Renal cortex interstitium (tissue), 15 donors: ENCODE data around the gene STEAP1B. TPM values are rescaled to one million over a fixed set of nuclear protein-coding genes. Genes with fewer than 3 reads are reported as not detected.
"Not testable (repeated sequence)": the region's sequence is repeated elsewhere in the genome, so short reads cannot be mapped to it uniquely, and the experiment has no call there.

Experiments
- DNase-seq, 11 donors: peaks; one replicate each; pipeline ENCODE4 v3.0.0-alpha.2; 2013; ENCODE audit warnings: low read depth in 9 of 11, low spot score in 4 of 11; ENCODE audit errors: extremely low read depth in 1 of 11
- long read RNA-seq, 16 experiments: transcript quantifications; one replicate each; lab custom pipeline, GENCODE V29; 2026
- polyA plus RNA-seq, 3 donors: library from polyadenylated mRNA; unstranded; fragments of 120-200 nt; gene quantifications; one replicate each; pipeline ENCODE4 v1.2.1, GENCODE V29; 2013; ENCODE audit not compliant: insufficient read length in 3 of 3

The STEAP1B gene
- 1 to 10 TPM; 1.1 to 1.8 (median 1.3) TPM for polyA plus RNA-seq
- long read RNA-seq, donor 1, result 0 reads
- long read RNA-seq, donor 2, result 0 reads
- long read RNA-seq, donor 3, partial matches to known transcripts, result 0 of 1 reads
- long read RNA-seq, donor 3, other reads (novel, unspliced or antisense), result 0 of 1 reads
- long read RNA-seq, donor 4, result 0 reads
- long read RNA-seq, donor 5, result 0 reads
- long read RNA-seq, donor 6, result 0 reads
- long read RNA-seq, donor 7, result 0 reads
- long read RNA-seq, donor 8, result 0 reads
- long read RNA-seq, donor 9, result 0 reads
- long read RNA-seq, donor 10, result 0 reads
- long read RNA-seq, donor 11, result 0 reads
- long read RNA-seq, donor 12, result 0 reads
- long read RNA-seq, donor 13, result 0 reads
- long read RNA-seq, donor 14, result 0 reads
- long read RNA-seq, donor 15, result 0 reads
- long read RNA-seq, donor 16, partial matches to known transcripts, result 0 of 1 reads
- long read RNA-seq, donor 16, other reads (novel, unspliced or antisense), result 0 of 1 reads

DNA sequence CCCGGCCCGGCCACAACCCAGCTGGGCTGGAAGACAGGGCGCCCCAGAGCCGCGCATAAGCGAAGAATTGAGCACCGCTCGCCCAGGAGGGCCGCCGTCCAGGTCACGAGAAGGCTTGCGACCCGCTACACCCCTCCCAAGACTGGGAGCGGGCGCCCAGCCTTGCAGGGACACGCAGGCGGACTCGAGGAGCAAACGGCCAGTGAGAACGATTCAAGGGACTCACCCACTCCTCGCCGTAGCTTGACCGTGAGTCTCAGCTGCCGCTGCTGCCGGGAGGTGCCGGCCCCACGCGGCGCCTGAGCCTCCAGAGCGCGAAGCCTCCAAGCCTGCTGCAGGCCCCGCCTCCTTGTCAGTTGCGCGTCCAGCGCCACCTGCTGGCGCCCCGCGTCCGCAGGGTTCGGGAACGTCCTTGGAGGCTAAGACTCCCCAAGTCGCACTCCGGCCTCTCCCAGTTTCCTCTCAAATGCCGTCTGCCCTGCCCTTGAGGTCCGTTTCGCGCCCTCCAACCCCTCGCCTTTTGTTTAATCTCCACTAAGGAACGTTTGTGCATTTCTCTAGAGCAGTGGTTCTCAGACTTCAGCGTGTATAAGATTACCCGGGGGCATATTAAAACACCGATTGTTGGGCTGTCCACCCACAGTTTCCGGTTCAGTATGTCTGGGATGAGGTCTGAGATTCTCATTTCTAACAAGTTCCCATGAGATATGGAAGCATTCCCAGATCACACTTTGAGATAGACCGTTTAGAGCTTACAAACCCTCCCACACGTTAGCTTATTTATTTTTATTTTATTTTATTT is at the start of gene STEAP1B:
TSS of gene STEAP1B (minus strand) at position 301 of the 802 bp plus-strand sequence. CDS start 5,333 bp downstream, outside the sequence.
- DNase-seq, result peak; percentile 69 to 85 (median 76)

GRCh38 chr7:22549051-22549450 is 49.1 kb upstream of the STEAP1B start:
- DNase-seq, result no peak

GRCh38 chr7:22548313-22548712 is 48.3 kb upstream of the STEAP1B start:
- no peak for DNase-seq

DNA sequence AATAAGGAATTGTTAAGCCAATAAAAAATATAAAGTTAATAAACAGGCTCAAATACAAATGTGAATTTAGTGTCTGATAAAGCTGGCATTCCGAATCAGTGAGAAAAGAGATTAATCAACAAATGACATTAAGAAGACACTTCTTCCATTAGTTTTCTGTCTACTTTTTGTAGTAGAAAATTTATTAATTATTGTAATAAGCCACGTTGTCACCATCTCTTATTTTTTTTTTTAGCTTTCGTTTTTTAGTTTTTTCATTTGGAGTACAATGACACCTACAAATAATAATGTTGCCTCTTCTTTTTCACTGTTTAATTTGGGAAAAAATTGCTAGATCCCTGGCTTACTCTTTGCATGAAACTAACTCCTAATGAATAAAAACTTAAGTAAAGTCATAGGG is 46.8 kb upstream of the STEAP1B start:
- DNase-seq, result no peak

GRCh38 chr7:22545529-22545928 is 45.5 kb upstream of the STEAP1B start:
- peak in 1 of 11 donors; percentile 43 for DNase-seq

DNA sequence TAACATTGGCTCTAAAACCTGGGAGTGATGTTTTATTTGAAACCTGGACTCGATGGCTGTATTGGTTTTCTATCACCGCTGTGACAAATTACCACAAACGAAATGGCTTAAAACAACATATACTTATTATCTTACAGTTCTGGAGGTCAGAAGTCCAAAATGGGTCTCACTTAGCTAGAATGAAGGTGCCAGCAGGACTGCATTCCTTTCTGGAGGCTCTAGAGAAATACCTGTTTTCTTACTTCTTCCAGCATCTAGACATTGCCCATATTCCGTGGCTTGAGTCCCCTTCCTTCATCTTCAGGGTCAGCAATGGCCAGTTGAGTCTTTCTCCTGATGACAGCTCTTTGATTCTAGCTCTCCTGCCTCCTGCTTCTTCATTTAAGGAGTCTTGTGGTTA is 44.3 kb upstream of the STEAP1B start:
- DNase-seq, result no peak

DNA sequence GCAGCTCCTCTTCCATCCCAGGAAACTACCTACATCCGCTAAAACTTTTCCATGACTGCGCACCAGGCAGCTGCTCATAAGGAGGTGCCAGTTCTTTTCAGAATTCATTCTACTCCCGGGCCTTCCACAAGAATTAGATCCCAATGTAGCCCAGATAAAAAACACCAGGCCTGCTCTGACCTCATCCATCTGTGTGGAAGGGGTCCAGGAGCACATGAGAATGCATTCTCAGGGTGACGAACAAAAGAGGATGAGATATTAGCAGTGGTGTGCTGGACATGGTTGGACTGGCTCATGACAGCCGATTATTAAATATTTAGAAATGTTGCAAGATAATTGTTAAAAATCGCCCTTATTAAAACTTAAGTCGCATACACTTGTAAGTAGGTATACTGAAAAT is 43.2 kb upstream of the STEAP1B start:
- DNase-seq, result no peak

DNA sequence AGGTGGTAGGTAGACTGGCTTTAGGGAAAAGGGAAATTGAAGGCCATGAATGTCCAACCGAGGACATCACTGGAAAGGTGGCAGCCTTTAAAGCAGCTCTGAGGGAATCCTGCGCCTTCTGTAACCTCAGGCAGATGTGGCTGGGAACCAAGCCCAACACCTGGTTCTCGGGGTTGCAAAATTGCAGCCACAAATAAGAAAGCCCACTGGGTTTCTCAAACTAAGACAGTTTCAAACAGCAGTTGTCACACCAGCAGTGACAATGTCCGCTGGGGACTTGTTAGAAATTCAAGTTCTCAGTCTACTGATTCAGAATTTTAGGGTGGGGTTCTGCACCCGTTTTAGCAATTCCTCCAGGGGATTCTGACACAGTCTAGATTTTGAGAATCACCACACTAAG is 42.7 kb upstream of the STEAP1B start:
- no peak for DNase-seq

- DNase-seq, result no peak
Observed at GRCh38 chr7:22542254-22542653, 42.3 kb upstream of the STEAP1B start.

- no peak for DNase-seq
Observed at GRCh38 chr7:22541789-22542188, 41.8 kb upstream of the STEAP1B start.

DNA sequence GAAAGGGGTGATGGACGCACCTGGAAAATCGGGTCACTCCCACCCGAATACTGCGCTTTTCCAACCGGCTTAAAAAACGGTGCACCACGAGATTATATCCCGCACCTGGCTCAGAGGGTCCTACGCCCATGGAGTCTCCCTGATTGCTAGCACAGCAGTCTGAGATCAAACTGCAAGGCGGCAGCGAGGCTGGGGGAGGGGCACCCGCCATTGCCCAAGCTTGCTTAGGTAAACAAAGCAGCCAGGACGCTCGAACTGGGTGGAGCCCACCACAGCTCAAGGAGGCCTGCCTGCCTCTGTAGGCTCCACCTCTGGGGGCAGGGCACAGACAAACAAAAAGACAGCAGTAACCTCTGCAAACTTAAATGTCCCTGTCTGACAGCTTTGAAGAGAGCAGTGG is 28.5 kb upstream of the STEAP1B start:
- DNase-seq, result not testable (repeated sequence)

GRCh38 chr7:22524353-22524947 is 24.5 kb upstream of the STEAP1B start:
- not testable (repeated sequence) for DNase-seq

DNA sequence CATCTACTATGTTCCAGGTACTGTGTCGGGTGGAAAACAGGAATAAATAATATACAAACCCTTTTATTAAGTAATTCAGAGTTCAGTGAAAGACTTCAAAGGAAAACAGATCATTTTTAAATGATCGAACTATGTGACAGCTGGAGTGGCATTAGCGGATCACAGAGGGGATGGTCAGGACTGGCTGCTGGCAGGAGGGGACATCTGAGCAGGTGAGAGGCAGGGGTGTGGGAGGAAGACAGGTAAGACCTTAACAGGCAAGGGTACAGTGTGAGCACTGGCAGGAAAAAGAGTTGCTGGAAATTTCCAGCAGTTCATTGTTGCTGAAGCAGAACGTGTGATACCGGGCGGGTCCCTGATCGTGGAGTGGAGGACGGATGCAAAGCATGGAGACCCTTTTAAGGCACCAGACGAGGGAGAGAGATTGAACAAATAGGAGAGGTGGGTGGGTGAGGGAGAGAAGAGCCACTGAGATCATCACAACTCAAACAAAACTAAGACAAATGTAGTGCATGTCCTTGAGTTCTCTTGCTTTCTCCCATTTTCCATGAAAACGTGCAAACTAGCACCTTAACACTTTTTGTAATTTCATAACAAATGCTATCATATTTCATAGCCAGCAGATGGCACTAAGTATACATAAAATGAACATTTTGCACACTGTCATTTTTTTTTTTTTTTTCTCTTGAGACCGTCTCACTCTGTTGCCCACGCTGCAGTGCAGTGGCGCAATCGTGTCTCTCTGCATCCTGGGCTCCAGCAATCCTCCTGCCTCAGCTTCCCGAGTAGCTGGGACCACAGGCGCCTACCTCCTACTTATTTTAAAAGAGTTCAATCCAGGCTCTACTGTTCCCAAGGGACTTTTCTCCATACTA is 23.7 kb upstream of the STEAP1B start:
- DNase-seq, result not testable (repeated sequence)

- not testable (repeated sequence) for DNase-seq
Observed at GRCh38 chr7:22519560-22519959, 19.6 kb upstream of the STEAP1B start.

GRCh38 chr7:22516950-22517349 is 17.0 kb upstream of the STEAP1B start:
- DNase-seq, result not testable (repeated sequence)

DNA sequence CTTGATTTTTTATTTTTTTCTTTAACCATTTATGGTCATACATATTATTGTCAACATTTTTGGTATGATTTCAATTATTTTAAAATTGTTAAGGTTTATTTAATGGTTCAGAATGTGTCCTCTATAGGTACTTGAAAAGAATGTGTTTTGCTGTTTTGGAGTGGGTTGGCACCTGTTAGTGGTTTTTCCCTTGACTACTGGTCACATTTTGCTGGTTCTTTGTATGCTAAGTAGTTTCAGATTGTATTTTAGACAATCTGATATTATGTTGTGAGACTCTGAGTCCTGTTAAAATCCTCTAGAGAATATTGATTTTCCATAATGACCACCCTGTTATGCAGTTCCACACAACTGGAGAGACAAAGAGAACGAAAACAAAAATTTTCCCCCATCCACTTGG is 15.0 kb upstream of the STEAP1B start:
- DNase-seq, result not testable (repeated sequence)

GRCh38 chr7:22507320-22507719 is 7.3 kb upstream of the STEAP1B start:
- not testable (repeated sequence) for DNase-seq

DNA sequence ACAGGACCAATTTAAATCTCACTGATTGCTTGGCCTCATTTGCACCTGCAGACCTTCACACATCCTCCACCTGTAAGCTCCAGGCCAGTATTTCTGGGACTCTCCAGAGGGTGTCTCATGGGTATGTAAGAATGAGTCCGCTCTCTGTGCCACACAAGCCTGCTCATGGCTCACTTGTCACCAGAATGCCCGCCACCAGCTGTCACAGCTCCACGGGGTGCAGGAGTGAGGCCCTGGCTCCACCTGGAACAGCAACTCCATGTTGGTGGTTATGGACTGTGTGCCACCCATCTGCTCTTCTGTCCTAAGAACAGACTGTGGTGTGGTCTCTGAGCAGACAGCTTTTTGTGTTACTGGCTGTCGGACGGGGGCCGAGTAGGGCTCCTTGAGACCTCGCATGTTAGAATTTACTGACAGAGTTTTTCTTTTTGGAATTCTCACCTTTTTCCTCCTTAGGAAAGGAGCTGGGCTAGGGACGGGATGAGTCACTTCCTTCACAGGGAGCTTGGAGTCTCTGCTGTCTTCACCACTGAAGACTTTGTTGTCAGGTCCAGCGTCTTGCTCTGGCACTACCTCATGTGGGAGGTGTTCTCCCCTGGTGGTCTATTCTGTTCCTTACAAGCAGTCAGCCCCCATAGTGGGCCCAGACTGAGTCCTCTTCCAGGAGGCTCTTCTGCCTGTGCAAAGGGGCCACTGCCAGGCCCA is 6.5 kb upstream of the STEAP1B start:
- DNase-seq, result not testable (repeated sequence)
